Lower lobe of right lung (tissue), 2 donors: Measurements from ENCODE around the gene CDHR2. TPM values are rescaled to one million over a fixed set of nuclear protein-coding genes. Genes with fewer than 3 reads are reported as not detected.
"Not testable (repeated sequence)": the region's sequence is repeated elsewhere in the genome, so short reads cannot be mapped to it uniquely, and the experiment has no call there.

Experiments used
- ATAC-seq, 2 donors: fragments of 200-7000 bp; cut with Tn5 transposase; one replicate each; pipeline ENCODE4 v1.9.1; 2020 to 2022; ENCODE audit warnings: mild to moderate bottlenecking in 2 of 2, moderate library complexity in 2 of 2
- DNase-seq: peaks from one replicate; pipeline ENCODE4 v3.0.0-alpha.2; 2020
- H3K27ac ChIP-seq: fragments of 200-600 bp; one replicate; pipeline ENCODE4 v1.8.0; 2022
- H3K27me3 ChIP-seq: fragments of 200-600 bp; one replicate; pipeline ENCODE4 v1.8.0; 2022; ENCODE audit warnings: low read depth
- H3K36me3 ChIP-seq: fragments of 200-600 bp; one replicate; pipeline ENCODE4 v1.8.0; 2022; ENCODE audit warnings: mild to moderate bottlenecking
- H3K4me1 ChIP-seq: fragments of 200-600 bp; one replicate; pipeline ENCODE4 v1.8.0; 2022
- H3K4me3 ChIP-seq: fragments of 200-600 bp; one replicate; pipeline ENCODE4 v1.8.0; 2022; ENCODE audit warnings: mild to moderate bottlenecking
- H3K9me3 ChIP-seq: fragments of 200-600 bp; one replicate; pipeline ENCODE4 v1.8.0; 2022
- CTCF ChIP-seq: fragments of 200-600 bp; IDR thresholded peaks from one replicate; pipeline ENCODE4 v1.8.0; 2022; ENCODE audit warnings: antibody characterized with exemption, mild to moderate bottlenecking
- intact Hi-C: fragments of 100-400 bp; cut with DNase I; formaldehyde crosslinking; loops from one replicate; pipeline ENCODE4 v1.11.0; 2022
- total RNA-seq: library from RNA; stranded (reverse); fragmentation: NEBNext Ultra II Directional; extraction: Animal tissue kit (Norgen Biotek cat#: 25700); gene quantifications from one replicate; pipeline ENCODE4 v1.2.1, GENCODE V29; 2021
- donor health status: DM: no; HTN: yes; CAD: no; lungs with severe emphysema.

The CDHR2 gene
- total RNA-seq, 1 donor from 2014 or later = 0.62 TPM

DNA sequence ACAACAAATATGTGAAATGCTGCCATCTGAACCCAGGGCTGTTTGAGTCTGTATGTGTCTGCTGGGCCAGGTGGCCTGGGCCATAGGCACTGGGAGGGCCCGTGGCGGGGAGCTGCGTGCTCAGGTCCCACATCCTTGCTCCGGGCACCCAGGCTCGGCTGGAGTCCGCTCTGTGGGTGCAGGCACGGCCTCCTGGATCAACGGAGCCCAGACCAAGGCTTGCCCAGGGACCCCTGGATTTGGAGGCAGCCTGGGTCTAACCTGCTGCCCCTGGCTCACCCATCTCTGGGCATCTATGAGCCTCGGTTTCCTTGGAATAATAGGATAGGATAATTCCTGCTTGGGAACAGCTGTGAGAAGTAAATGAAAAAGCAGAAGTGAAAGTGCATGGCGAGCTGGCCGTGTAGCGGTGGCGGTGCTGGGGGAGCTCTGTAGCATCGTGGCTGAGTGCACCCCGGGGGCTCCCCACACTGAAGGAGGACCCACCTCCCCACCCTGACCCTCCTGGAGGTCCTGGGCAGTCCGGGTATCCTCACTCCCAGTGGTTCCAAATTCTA is 1.2 kb downstream of the CDHR2 start:
- no peaks in the 10 kb centered on the region for H3K36me3 ChIP-seq
- no peak for TF ChIP-seq CTCF
- intact Hi-C loops = no loop called here
- peaks cover 19% of the 10 kb centered on the region for H3K27me3 ChIP-seq
- H3K27ac ChIP-seq = no peak overlapping the region
- no peaks in the 10 kb centered on the region for H3K4me1 ChIP-seq
- ATAC-seq (peak in 1 of 2 donors; percentile 33), DNase-seq (no peak)
- H3K9me3 ChIP-seq = no peaks in the 10 kb centered on the region
- no peak overlapping the region for H3K4me3 ChIP-seq

DNA sequence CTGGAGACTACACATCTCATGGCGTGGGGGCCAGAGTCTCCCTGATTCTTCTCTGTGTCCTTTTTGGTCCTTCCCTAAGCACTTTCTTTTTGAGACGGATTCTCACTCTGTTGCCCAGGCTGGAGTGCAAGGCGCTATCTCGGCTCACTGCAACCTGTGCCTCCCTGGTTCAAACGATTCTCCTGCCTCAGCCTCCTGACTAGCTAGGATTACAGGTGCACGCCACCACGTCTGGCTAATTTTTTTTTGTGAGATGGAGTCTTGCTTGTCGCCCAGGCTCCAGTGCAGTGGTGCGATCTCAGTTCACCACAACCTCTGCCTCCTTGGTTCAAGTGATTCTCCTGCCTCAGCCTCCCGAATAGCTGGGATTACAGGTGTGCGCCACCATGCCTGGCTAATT is 1.8 kb downstream of the CDHR2 start:
- intact Hi-C loops, H3K4me1 ChIP-seq, ATAC-seq, H3K27ac ChIP-seq, DNase-seq, H3K36me3 ChIP-seq, H3K9me3 ChIP-seq, H3K4me3 ChIP-seq: not testable (repeated sequence)
- peaks cover 19% of the 10 kb centered on the region for H3K27me3 ChIP-seq

DNA sequence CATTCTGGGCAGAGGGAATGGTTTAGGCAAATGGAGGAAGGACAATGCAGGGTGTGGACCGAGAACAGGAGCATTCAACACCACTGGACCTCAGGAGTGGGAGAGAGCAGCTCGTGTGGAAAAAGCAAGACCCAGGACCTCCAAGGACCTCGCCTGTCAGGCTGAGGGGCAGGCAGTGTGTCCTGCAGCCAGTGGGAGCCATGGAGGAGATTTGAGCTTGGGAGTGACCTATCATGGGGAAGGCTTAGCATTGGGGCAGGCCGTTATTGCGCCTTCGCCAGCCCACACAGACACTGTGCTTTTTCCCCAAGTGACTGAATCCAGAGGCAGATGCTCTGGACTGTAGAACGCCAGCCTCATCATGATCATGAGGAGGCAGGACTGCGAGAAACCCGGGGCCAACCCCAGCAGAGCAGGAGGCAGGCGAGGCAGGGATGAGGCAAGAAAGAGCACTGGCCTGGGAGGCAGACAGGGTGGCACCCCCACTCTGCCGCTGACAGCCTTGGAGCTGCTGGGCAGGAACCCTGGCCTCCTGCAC is 3.3 kb downstream of the CDHR2 start:
- Histone ChIP-seq H3K27ac (no peak overlapping the region), H3K27me3 (peaks cover 19% of the 10 kb centered on the region), H3K9me3 (no peaks in the 10 kb centered on the region), H3K4me1 (no peaks in the 10 kb centered on the region), H3K36me3 (no peaks in the 10 kb centered on the region), H3K4me3 (no peak overlapping the region)
- DNase-seq (no peak), ATAC-seq (no peak)
- TF ChIP-seq CTCF = no peak
- intact Hi-C loops = no loop called here

DNA sequence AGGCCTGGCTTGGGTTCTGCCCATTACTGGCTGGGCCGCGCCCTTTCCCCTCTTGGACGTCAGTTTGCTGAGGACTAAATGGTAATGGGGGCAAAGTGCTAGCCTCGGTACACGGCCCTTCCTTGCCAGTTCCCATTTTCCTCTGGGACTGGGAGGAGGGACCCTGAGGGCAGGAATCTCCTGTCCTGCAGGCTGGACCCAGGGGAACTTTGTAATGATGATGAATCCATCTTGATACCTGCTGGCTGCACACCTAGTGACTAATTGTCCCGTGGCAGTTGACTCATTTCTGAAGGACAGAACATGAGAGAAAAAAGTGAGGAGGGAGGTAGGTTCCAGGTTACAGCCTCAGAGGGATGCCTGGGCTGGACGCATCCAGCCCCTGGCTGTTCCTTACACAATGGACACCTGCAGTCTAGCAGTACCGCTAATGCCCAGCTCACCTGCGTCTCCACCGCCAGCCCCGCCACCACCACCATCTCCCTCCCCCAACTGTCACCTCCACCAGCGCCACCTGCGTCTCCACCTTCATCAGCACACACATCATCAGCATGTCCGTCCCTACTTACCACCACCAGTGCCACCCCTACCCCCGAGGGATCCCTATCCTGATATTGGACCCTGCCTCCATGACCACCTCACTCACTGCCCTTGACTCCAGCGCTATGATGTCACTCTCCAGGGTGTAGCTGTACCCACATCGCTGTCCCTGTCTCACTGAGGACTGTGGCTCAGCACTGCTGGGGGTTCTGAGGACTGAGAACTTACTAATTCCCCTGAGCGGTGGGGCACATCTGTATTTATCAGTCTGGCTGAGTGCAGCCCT is 4.3 kb downstream of the CDHR2 start:
- TF ChIP-seq CTCF = no peak
- Histone ChIP-seq H3K27me3 (peaks cover 19% of the 10 kb centered on the region), H3K4me1 (no peaks in the 10 kb centered on the region), H3K36me3 (no peaks in the 10 kb centered on the region), H3K27ac (no peak overlapping the region), H3K9me3 (no peaks in the 10 kb centered on the region), H3K4me3 (no peak overlapping the region)
- DNase-seq = no peak
- intact Hi-C loops = no loop called here
- no peak for ATAC-seq

- no peak for ATAC-seq
- DNase-seq = no peak
- Histone ChIP-seq H3K36me3 (no peaks in the 10 kb centered on the region), H3K27me3 (peaks cover 19% of the 10 kb centered on the region), H3K9me3 (no peaks in the 10 kb centered on the region), H3K4me3 (no peak overlapping the region), H3K4me1 (no peaks in the 10 kb centered on the region), H3K27ac (no peak overlapping the region)
- intact Hi-C loops = no loop called here
- no peak for TF ChIP-seq CTCF
Observed at GRCh38 chr5:176557846-176558245, 8.7 kb downstream of the CDHR2 start.

- Histone ChIP-seq H3K36me3 (no peaks in the 10 kb centered on the region), H3K27me3 (peaks cover 10% of the 10 kb centered on the region), H3K4me1 (no peaks in the 10 kb centered on the region), H3K27ac (no peak overlapping the region), H3K4me3 (no peak overlapping the region), H3K9me3 (no peaks in the 10 kb centered on the region)
- no peak for DNase-seq
- intact Hi-C loops = no loop called here
- no peak for TF ChIP-seq CTCF
- ATAC-seq = no peak
Observed at GRCh38 chr5:176559683-176560082, 10.5 kb downstream of the CDHR2 start.
